Neural crest cell (in vitro differentiated cells): ENCODE measurements around the gene COL16A1. TPM values are rescaled to one million over a fixed set of nuclear protein-coding genes. Genes with fewer than 3 reads are reported as not detected.

ENCODE experiments used
- DNase-seq: peaks from one replicate; pipeline ENCODE4 v3.0.0; 2021; ENCODE audit warnings: low read depth, mixed read lengths, low spot score
- H3K27ac Mint-ChIP-seq: one replicate; pipeline ENCODE4 v1.8.0; 2021; ENCODE audit warnings: mild to moderate bottlenecking, mixed read lengths; ENCODE audit not compliant: unreplicated experiment
- H3K27me3 Mint-ChIP-seq: 2 replicates; pipeline ENCODE4 v1.8.0; 2021; ENCODE audit warnings: low read depth, mild to moderate bottlenecking, mixed read lengths
- H3K36me3 Mint-ChIP-seq: 2 replicates; pipeline ENCODE4 v1.8.0; 2021; ENCODE audit warnings: low read depth, mild to moderate bottlenecking, mixed read lengths
- H3K4me1 Mint-ChIP-seq: 2 replicates; pipeline ENCODE4 v1.8.0; 2021; ENCODE audit warnings: mixed read lengths
- H3K4me3 Mint-ChIP-seq: one replicate; pipeline ENCODE4 v1.8.0; 2021; ENCODE audit warnings: mild to moderate bottlenecking, mixed read lengths
- H3K9me3 Mint-ChIP-seq: 2 replicates; pipeline ENCODE4 v1.8.0; 2021; ENCODE audit warnings: mixed read lengths
- total RNA-seq: library from RNA; stranded (reverse); gene quantifications from 2 replicates; pipeline ENCODE4 v1.2.1, GENCODE V29; 2021
- TF ChIP-seq, protein P1 (sequence below): fragments of 200-600 bp; sonication (generic); conservative IDR thresholded peaks from 2 replicates; pipeline ENCODE4 v1.5.0; 2021; ENCODE audit warnings: antibody characterized with exemption, mild to moderate bottlenecking

Gene COL16A1
- total RNA-seq, 1 donor from 2014 or later, result 0.72 TPM

DNA sequence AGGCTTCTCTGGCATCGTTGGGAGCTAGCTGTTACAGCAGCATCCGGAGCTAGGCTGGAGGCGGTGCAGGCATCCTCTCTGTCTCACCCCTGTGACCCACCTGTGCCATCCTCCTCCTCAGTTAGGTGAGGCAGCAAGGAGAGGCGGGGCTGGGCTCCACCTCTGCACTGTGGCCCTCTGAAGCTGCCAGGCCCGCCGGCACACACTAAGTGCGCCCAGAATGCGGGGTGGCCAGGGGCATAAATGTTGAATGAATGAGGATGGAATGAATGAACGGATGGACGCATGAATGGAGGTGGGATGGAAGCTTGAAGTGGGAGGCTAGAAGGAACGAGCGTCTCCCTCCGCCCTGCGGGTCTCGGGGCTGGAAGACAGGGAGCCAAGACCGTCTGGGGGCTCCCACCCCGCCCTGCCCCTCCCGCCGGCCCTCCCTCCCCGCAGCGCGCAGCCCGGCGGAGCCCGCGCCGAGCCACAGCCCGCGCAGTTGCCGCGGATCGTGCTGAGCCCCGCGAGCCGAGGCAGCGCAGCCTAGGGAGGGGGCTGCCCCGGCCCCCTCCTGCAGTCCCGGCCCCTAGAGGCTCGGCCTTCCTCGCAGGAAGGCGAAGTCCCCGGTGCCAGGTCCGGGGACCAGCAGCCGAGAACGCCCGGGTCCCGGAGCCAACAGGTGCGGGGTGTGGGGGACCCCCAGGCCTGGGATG lies 86.5 kb downstream of the COL16A1 start, which contains the start of gene HCRTR1:
TSS of gene HCRTR1 (plus strand) at position 472 of the 698 bp plus-strand sequence. CDS start 1,504 bp downstream, outside the sequence.
- Mint-ChIP-seq H3K4me1 (peaks cover 10% of the 10 kb centered on the region), H3K4me3 (peak within 1 kb of the TSS; percentile 82), H3K9me3 (no peaks in the 10 kb centered on the region), H3K27ac (no peak within 1 kb of the TSS), H3K36me3 (no peaks in the 10 kb centered on the region), H3K27me3 (peaks cover 30% of the 10 kb centered on the region)
- TF ChIP-seq, protein P1, sequence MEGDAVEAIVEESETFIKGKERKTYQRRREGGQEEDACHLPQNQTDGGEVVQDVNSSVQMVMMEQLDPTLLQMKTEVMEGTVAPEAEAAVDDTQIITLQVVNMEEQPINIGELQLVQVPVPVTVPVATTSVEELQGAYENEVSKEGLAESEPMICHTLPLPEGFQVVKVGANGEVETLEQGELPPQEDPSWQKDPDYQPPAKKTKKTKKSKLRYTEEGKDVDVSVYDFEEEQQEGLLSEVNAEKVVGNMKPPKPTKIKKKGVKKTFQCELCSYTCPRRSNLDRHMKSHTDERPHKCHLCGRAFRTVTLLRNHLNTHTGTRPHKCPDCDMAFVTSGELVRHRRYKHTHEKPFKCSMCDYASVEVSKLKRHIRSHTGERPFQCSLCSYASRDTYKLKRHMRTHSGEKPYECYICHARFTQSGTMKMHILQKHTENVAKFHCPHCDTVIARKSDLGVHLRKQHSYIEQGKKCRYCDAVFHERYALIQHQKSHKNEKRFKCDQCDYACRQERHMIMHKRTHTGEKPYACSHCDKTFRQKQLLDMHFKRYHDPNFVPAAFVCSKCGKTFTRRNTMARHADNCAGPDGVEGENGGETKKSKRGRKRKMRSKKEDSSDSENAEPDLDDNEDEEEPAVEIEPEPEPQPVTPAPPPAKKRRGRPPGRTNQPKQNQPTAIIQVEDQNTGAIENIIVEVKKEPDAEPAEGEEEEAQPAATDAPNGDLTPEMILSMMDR, result no peak
- no peak for DNase-seq

DNA sequence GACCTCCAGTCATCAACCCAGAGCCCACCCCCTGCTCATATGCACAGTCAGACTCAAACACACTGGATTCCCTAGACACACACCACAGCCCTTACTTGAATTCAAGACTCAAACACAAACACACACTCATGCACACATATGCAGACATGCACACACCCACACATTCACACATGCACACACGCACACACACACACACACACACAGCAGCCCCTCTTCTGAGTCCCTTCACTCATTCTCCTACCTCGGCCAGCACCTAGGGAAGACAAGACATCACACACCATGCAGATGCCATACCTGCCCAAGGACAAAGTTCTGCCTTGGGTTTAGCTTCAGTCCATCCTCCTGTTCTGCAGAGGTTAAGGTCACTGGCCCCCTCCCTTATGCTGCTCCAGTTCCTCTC lies 87.9 kb downstream of the COL16A1 start:
- Mint-ChIP-seq H3K4me1 (peaks cover 10% of the 10 kb centered on the region), H3K9me3 (no peaks in the 10 kb centered on the region), H3K27ac (no peak overlapping the region), H3K4me3 (peak overlapping the region; percentile 18), H3K27me3 (peaks cover 33% of the 10 kb centered on the region), H3K36me3 (no peaks in the 10 kb centered on the region)
- TF ChIP-seq, protein P1, result no peak
- no peak for DNase-seq

DNA sequence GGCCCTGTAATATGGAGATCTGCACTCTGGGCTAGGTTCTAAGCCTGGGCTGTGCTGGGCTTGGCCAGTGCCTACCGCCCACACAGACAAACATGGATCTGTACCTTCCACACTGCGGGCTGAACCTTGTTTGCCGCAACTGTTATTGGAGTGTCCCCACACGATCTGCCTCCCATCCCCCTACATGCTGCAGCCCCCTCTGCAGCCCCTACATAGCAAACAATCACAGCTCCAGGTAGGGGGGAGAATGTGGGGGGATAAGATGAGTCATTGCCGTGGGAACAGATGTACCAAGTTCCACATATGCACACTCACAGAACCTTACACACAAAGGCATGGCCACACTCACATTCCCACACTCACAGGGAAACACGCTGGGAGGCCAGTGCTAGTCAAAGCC lies 88.4 kb downstream of the COL16A1 start:
- peak overlapping the region; percentile 18 for H3K4me3 Mint-ChIP-seq
- TF ChIP-seq, protein P1, result no peak
- DNase-seq, result no peak
- H3K27me3 Mint-ChIP-seq, result peaks cover 36% of the 10 kb centered on the region
- no peaks in the 10 kb centered on the region for H3K9me3 Mint-ChIP-seq
- peaks cover 10% of the 10 kb centered on the region for H3K4me1 Mint-ChIP-seq
- H3K27ac Mint-ChIP-seq, result no peak overlapping the region
- H3K36me3 Mint-ChIP-seq, result no peaks in the 10 kb centered on the region

DNA sequence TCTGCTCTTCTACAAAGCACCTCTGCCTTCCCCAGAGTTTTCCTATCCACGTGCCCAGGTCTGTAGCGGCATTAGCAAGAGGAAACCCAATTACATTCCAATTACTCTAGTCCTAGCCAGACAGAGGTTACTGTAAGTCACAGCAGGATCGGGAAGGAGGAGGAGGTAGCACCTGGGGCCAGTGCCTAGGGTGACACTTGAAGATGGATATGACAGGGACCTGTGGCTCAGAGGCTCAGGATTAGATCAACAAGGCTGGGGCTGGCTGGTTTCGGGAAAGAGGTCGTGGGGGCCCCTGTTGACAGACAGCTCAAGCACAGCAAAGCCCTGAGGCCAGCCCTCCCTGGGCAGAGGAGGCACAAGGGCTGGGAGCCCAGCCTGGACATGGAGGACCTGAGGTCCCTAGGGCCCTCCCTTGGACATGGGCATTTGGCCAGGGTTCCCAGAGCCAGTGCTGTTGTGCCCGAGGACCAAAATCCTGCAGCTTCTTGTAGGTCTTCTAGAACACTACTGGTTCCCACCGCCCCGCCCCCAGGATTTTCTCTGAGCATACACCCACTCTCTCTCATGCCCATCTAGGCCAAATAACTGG lies 89.3 kb downstream of the COL16A1 start:
- H3K27ac Mint-ChIP-seq, result no peak overlapping the region
- H3K36me3 Mint-ChIP-seq, result no peaks in the 10 kb centered on the region
- peaks cover 37% of the 10 kb centered on the region for H3K27me3 Mint-ChIP-seq
- H3K4me3 Mint-ChIP-seq, result peak overlapping the region; percentile 8
- H3K4me1 Mint-ChIP-seq, result peaks cover 10% of the 10 kb centered on the region
- TF ChIP-seq, protein P1, result no peak
- H3K9me3 Mint-ChIP-seq, result no peaks in the 10 kb centered on the region
- no peak for DNase-seq

DNA sequence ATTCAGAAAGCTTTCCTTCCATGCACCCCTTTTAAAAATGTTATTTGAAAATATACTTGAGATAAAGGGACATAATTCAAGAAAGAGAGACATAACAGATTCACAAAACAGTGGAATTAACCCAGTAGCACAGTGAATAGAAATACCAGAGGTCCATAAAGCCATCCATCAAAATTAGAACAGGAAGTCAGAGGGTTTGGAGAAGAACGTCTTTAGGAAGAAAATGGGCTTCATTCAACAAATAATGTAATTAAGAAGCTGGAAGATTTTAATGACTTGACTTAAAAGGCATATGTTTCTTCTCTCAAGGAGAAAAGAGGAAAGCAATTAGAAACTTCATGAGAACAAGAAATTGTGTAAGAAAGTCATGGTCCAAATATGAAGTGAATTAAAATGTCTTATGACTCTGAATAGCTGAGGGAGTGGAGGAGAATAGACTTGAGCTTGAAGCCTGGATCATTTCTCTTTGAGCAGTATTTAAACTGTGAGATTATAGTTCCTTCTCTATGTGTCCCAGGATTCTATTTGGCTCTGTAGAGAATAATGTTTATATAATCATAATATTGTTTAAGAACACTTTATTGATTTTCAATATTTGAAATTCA lies 94.2 kb downstream of the COL16A1 start:
- no peak overlapping the region for H3K4me3 Mint-ChIP-seq
- no peak for DNase-seq
- no peaks in the 10 kb centered on the region for H3K4me1 Mint-ChIP-seq
- TF ChIP-seq, protein P1, result no peak
- H3K27me3 Mint-ChIP-seq, result peaks cover 14% of the 10 kb centered on the region
- H3K27ac Mint-ChIP-seq, result no peak overlapping the region
- H3K36me3 Mint-ChIP-seq, result no peaks in the 10 kb centered on the region
- H3K9me3 Mint-ChIP-seq, result no peaks in the 10 kb centered on the region
